HG03575 (cell line): Measurements from ENCODE around the gene ATF1.
"Not testable (repeated sequence)": the region's sequence is repeated elsewhere in the genome, so short reads cannot be mapped to it uniquely, and the experiment has no call there.

ENCODE experiments used
- ATAC-seq: cut with Tn5 transposase; IDR thresholded peaks from one replicate; pipeline ENCODE4 v1.9.1; 2021; ENCODE audit not compliant: unreplicated experiment, insufficient number of reproducible peaks, low FRiP score; ENCODE audit errors: extremely low read depth

ATF1 gene

GRCh38 chr12:50750366-50750765 lies 13.5 kb upstream of the ATF1 start:
- no peak for ATAC-seq

GRCh38 chr12:50751948-50752721 lies 11.8 kb upstream of the ATF1 start:
- no peak for ATAC-seq

GRCh38 chr12:50753232-50753769 lies 10.6 kb upstream of the ATF1 start:
- no peak for ATAC-seq

GRCh38 chr12:50764286-50765094 lies 589 bp downstream of the ATF1 start:
- no peak for ATAC-seq

- ATAC-seq: no peak
Observed at GRCh38 chr12:50765095-50765911, 1.4 kb downstream of the ATF1 start.

GRCh38 chr12:50768391-50768790 lies 4.5 kb downstream of the ATF1 start:
- no peak for ATAC-seq

GRCh38 chr12:50768813-50769212 lies 4.9 kb downstream of the ATF1 start:
- not testable (repeated sequence) for ATAC-seq

- ATAC-seq: no peak
Observed at GRCh38 chr12:50771409-50771808, 7.5 kb downstream of the ATF1 start.

GRCh38 chr12:50772470-50772869 lies 8.6 kb downstream of the ATF1 start:
- no peak for ATAC-seq

- ATAC-seq: no peak
Observed at GRCh38 chr12:50772877-50773276, 9.0 kb downstream of the ATF1 start.

- no peak for ATAC-seq
Observed at GRCh38 chr12:50775251-50775650, 11.3 kb downstream of the ATF1 start.

GRCh38 chr12:50776749-50777728 lies 13.1 kb downstream of the ATF1 start:
- ATAC-seq: no peak

- ATAC-seq: no peak
Observed at GRCh38 chr12:50778663-50779590, 15.0 kb downstream of the ATF1 start.

- no peak for ATAC-seq
Observed at GRCh38 chr12:50780013-50780412, 16.1 kb downstream of the ATF1 start.

- no peak for ATAC-seq
Observed at GRCh38 chr12:50784501-50784900, 20.6 kb downstream of the ATF1 start.

- no peak for ATAC-seq
Observed at GRCh38 chr12:50785406-50786001, 21.6 kb downstream of the ATF1 start.
